HepG2 (cell line): ENCODE results near the gene ZMYM4. TPM values are rescaled to one million over a fixed set of nuclear protein-coding genes. Genes with fewer than 3 reads are reported as not detected.

ENCODE experiments used
- CEBPB ChIP-seq: IDR thresholded peaks from 2 replicates; pipeline ENCODE4 v1.6.1; 2011; ENCODE audit warnings: low read depth, low read length, improper control_type of control experiment, borderline replicate concordance
- HMGXB4 ChIP-seq, 2 experiments: sonication (generic) in 1 of 2; formaldehyde crosslinking in 1 of 2; IDR thresholded peaks; 2 replicates each; pipeline versions ENCODE4 v1.4.0 to v1.6.1; 2018 to 2020; ENCODE audit warnings: missing genetic modification reagents in 2 of 2, borderline replicate concordance in 1 of 2, low read depth in 1 of 2, mild to moderate bottlenecking in 1 of 2, missing biosample characterization in 1 of 2
- MLLT10 ChIP-seq: sonication (generic); formaldehyde crosslinking; IDR thresholded peaks from 2 replicates; pipeline ENCODE4 v1.4.0; 2020; ENCODE audit warnings: missing genetic modification reagents
- RELA ChIP-seq: sonication (generic); formaldehyde crosslinking; IDR thresholded peaks from 2 replicates; pipeline ENCODE4 v1.4.0; 2020; ENCODE audit warnings: missing genetic modification reagents
- RFX1 ChIP-seq: fragments of 450-650 bp; IDR thresholded peaks from 2 replicates; pipeline ENCODE4 v1.6.1; 2017
- ZBTB20 ChIP-seq: sonication (generic); formaldehyde crosslinking; IDR thresholded peaks from 2 replicates; pipeline ENCODE4 v1.8.1; 2023; ENCODE audit warnings: missing genetic modification reagents, low read depth, mild to moderate bottlenecking, borderline replicate concordance
- ZNF232 ChIP-seq: sonication (generic); formaldehyde crosslinking; IDR thresholded peaks from 2 replicates; pipeline ENCODE4 v1.4.0; 2020; ENCODE audit warnings: missing genetic modification reagents, borderline replicate concordance
- ZNF614 ChIP-seq: IDR thresholded peaks from 2 replicates; pipeline ENCODE4 v1.6.1; 2018; ENCODE audit warnings: missing biosample characterization, missing genetic modification reagents, inconsistent platforms, borderline replicate concordance
- ZNF703 ChIP-seq: sonication (generic); formaldehyde crosslinking; IDR thresholded peaks from 2 replicates; pipeline ENCODE4 v1.5.1; 2020; ENCODE audit warnings: missing genetic modification reagents, mild to moderate bottlenecking, moderate library complexity, borderline replicate concordance
- polyA plus RNA-seq, 8 experiments: library from polyadenylated mRNA; depleted of rRNA in 3 of 8; stranded (reverse) in 7 of 8; unstranded in 1 of 8; fragments of >200 nt; fragmentation: Illumina TruSeq in 4 of 8; extraction: Trizol in 4 of 8; gene quantifications; 2 replicates each; pipeline versions ENCODE4 v1.2.1 to v1.2.3, GENCODE V29; 2011 to 2016; ENCODE audit warnings: low read depth in 4 of 8, missing spikeins in 1 of 8, mixed read lengths in 1 of 8; ENCODE audit not compliant: insufficient read depth in 1 of 8
- total RNA-seq, 5 experiments: library from RNA; depleted of rRNA; stranded (reverse); fragments of >200 nt; fragmentation: Illumina TruSeq; extraction: Trizol; gene quantifications; 2 replicates each; pipeline ENCODE4 v1.2.3, GENCODE V29; 2016; ENCODE audit warnings: low read depth in 1 of 5
- TF ChIP-seq, protein P1 (sequence below): sonication (generic); formaldehyde crosslinking; IDR thresholded peaks from 2 replicates; pipeline ENCODE4 v1.4.0; 2020; ENCODE audit warnings: missing genetic modification reagents, mild to moderate bottlenecking, borderline replicate concordance

The ZMYM4 gene
- total and polyA plus RNA-seq, 2 of the 13 experiments (the other 11 are each of a cell fraction or from before 2014, with no cell fraction given) = 13.9 to 37.6 TPM

DNA sequence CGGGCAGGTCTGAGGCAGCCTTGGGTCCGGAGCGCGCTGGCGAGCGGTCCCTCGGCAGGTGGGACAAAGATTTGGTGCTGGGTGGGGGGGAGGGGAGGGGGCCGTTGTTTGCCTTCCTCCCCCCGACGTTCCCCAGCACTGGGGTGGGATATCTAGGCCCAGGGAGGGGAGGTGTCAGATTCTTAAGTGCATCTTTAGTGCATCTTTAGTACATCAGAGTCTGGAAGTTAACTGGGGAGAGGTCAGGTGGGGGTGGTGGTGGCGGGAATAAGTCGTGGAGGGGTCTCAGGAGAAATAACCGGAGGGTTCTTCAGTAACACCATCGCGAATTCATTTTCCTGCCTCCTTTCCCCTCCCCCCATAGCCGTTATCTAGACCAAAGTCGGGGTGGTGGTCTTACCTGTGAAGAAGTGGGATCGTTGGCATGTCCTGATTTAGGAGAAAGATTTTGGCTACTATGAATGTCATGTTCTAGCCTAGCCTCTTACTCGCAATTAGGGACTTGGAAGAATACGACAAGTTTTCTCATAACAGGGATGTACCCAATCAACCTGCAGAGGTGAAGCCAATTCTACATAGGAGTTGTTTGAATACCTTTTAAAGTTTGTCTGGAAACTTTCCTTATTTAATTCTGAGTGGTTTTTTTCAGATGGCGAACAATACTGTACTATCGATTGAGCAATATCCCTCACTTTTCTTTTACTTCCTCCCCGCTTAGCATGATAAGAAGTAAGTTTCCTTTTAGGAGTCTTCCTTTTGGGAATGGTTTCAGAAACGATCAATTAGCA is 886 bp downstream of the ZMYM4 start (continued):
- peak in 1 of 2 experiments; percentile 4; a peak in 1 of 4 replicates for TF ChIP-seq HMGXB4 (CRISPR knock-in tag; IDR thresholded peaks at IDR 0.05; ENCODE audit: borderline replicate concordance in 1 of 2, low read depth in 1 of 2)
- no peak for TF ChIP-seq RELA
- no peak for TF ChIP-seq MLLT10 (CRISPR knock-in tag)
- TF ChIP-seq ZNF703 = no peak
- no peak for TF ChIP-seq RFX1
- no peak for TF ChIP-seq ZNF614 (CRISPR knock-in tag)
- no peak for TF ChIP-seq ZNF232
- TF ChIP-seq CEBPB = peak; percentile 64
- TF ChIP-seq, protein P1, sequence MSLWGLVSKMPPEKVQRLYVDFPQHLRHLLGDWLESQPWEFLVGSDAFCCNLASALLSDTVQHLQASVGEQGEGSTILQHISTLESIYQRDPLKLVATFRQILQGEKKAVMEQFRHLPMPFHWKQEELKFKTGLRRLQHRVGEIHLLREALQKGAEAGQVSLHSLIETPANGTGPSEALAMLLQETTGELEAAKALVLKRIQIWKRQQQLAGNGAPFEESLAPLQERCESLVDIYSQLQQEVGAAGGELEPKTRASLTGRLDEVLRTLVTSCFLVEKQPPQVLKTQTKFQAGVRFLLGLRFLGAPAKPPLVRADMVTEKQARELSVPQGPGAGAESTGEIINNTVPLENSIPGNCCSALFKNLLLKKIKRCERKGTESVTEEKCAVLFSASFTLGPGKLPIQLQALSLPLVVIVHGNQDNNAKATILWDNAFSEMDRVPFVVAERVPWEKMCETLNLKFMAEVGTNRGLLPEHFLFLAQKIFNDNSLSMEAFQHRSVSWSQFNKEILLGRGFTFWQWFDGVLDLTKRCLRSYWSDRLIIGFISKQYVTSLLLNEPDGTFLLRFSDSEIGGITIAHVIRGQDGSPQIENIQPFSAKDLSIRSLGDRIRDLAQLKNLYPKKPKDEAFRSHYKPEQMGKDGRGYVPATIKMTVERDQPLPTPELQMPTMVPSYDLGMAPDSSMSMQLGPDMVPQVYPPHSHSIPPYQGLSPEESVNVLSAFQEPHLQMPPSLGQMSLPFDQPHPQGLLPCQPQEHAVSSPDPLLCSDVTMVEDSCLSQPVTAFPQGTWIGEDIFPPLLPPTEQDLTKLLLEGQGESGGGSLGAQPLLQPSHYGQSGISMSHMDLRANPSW (CRISPR knock-in tag) = no peak
- TF ChIP-seq ZBTB20 (CRISPR knock-in tag) = no peak
- TF ChIP-seq, all 625 proteins: peak for 4
